WERI-Rb-1 (cell line): Measurements from ENCODE around the gene OST4.

ENCODE experiments used
- DNase-seq: peaks from one replicate; pipeline ENCODE4 v3.0.0-alpha.2; 2020
- H3K27ac ChIP-seq: fragments of 250-450 bp; sonication (Bioruptor Pico); 2 replicates; pipeline ENCODE4 v1.5.1; 2020; ENCODE audit warnings: mild to moderate bottlenecking, moderate library complexity
- H3K27me3 ChIP-seq: fragments of 250-450 bp; sonication (Bioruptor Pico); 2 replicates; pipeline ENCODE4 v1.5.1; 2021; ENCODE audit warnings: mild to moderate bottlenecking, low read depth, moderate library complexity; ENCODE audit not compliant: insufficient read depth, severe bottlenecking
- H3K36me3 ChIP-seq: fragments of 250-450 bp; sonication (Bioruptor Pico); 2 replicates; pipeline ENCODE4 v1.5.1; 2020; ENCODE audit warnings: mild to moderate bottlenecking, moderate library complexity
- H3K4me3 ChIP-seq: 2 replicates; pipeline ENCODE4 v1.5.1; 2011; ENCODE audit warnings: low read depth, mild to moderate bottlenecking, control low read depth, low read length
- H3K9me3 ChIP-seq: fragments of 250-450 bp; sonication (Bioruptor Pico); 2 replicates; pipeline ENCODE4 v1.5.1; 2021; ENCODE audit warnings: mild to moderate bottlenecking, moderate library complexity; ENCODE audit not compliant: severe bottlenecking
- CTCF ChIP-seq: IDR thresholded peaks from 2 replicates; pipeline ENCODE4 v1.5.1; 2011; ENCODE audit warnings: low read depth, mild to moderate bottlenecking, control low read depth, inconsistent platforms, low read length

Gene OST4

DNA sequence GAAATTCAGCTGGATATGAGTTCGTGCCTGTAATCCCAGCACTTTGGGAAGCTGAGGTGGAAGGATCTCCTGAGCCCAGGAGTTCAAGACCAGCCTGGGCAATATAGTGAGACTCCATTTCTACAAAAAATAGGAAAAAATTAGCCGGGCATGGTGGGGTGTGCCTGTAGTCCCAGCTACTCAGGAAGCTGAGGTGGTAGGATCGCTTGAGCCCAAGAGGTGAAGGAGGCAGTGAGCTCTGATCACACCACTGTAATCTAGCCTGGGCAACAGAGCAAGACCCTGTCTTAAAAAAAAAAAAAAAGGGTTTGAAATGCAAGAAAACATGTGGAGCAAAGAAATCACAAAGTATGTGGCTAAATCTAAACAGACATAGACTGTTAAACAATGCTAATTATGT lies 37.6 kb upstream of the OST4 start:
- no peaks in the 10 kb centered on the region for H3K27me3 ChIP-seq
- H3K36me3 ChIP-seq, result no peaks in the 10 kb centered on the region
- no peak overlapping the region for H3K4me3 ChIP-seq
- no peak for TF ChIP-seq CTCF
- no peak overlapping the region for H3K27ac ChIP-seq
- H3K9me3 ChIP-seq, result no peaks in the 10 kb centered on the region
- DNase-seq, result no peak

DNA sequence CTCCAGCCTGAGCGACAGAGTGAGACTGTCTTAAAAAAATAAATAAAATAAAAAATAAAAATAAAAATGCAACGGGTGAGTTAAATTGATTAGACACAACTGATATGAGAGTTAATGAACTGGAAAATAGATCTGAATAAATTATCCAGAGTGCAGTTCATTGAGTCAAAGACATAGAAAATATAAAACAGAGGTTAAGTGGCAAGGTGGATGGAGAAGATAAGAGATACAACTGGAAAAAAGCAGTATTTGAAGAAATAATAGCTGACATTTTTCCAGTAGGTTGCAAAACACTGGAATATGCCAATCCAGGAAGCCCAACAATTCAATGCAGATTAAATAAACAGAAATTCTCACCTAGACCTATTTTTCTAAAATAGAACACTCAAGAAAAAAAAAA lies 36.8 kb upstream of the OST4 start:
- H3K36me3 ChIP-seq, result no peaks in the 10 kb centered on the region
- TF ChIP-seq CTCF, result no peak

GRCh38 chr2:27105981-27106380 lies 34.5 kb upstream of the OST4 start:
- H3K36me3 ChIP-seq, result no peaks in the 10 kb centered on the region
- DNase-seq, result no peak
- H3K4me3 ChIP-seq, result no peak overlapping the region
- no peaks in the 10 kb centered on the region for H3K9me3 ChIP-seq
- H3K27me3 ChIP-seq, result no peaks in the 10 kb centered on the region
- TF ChIP-seq CTCF, result no peak
- no peak overlapping the region for H3K27ac ChIP-seq

More for the DNA sequence above, 36.8 kb upstream of the OST4 start:
- DNase-seq, result no peak
- Histone ChIP-seq H3K27ac (no peak overlapping the region), H3K4me3 (no peak overlapping the region), H3K9me3 (no peaks in the 10 kb centered on the region), H3K27me3 (no peaks in the 10 kb centered on the region)

DNA sequence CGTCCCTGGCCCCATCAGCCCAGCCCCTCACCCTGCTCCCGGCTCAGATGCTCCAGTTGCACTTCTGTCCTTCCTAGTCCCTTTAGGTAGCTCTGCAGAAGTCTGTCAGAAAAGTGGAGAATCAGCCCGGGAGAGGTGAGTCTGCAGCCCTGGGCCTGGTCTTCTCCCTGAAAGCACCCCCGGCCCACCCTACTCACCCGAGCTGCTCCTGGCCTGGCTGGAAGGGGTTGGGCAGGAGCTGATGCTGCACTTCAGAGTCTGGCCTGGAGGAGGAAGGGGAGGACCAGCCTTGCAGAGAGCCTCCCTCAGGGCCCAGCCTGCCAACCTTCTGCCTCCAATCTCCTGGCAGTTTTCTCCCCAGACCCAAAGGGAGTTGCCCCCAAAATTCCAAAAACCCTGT lies 30.9 kb upstream of the OST4 start:
- no peak for DNase-seq
- no peak overlapping the region for H3K4me3 ChIP-seq

GRCh38 chr2:27100036-27100435 lies 28.6 kb upstream of the OST4 start:
- Histone ChIP-seq H3K36me3 (no peaks in the 10 kb centered on the region), H3K27ac (no peak overlapping the region), H3K9me3 (no peaks in the 10 kb centered on the region), H3K4me3 (no peak overlapping the region), H3K27me3 (no peaks in the 10 kb centered on the region)
- no peak for DNase-seq
- TF ChIP-seq CTCF, result peak; percentile 25; the same call in 1 of the 2 replicates

More for the DNA sequence above, 30.9 kb upstream of the OST4 start:
- no peaks in the 10 kb centered on the region for H3K36me3 ChIP-seq
- peak; percentile 28; the same call in 1 of the 2 replicates for TF ChIP-seq CTCF
- no peaks in the 10 kb centered on the region for H3K9me3 ChIP-seq
- no peak overlapping the region for H3K27ac ChIP-seq
- no peaks in the 10 kb centered on the region for H3K27me3 ChIP-seq

DNA sequence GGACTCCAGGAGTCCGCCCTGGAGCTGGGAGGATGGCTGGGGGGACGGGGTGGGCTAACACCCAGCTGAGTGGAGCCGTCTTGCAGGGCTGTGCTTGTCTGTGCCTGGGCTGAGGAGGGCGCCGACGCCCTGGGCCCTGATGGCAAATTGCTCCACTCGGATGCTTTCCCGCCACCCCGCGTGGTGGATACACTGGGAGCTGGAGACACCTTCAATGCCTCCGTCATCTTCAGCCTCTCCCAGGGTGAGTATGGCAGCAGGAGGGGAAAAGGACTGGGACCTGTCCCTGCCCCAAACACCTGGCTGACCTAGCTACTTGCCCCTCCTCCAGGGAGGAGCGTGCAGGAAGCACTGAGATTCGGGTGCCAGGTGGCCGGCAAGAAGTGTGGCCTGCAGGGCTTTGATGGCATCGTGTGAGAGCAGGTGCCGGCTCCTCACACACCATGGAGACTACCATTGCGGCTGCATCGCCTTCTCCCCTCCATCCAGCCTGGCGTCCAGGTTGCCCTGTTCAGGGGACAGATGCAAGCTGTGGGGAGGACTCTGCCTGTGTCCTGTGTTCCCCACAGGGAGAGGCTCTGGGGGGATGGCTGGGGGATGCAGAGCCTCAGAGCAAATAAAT lies 28.0 kb upstream of the OST4 start:
- no peak for TF ChIP-seq CTCF
- no peak for DNase-seq
- H3K9me3 ChIP-seq, result no peaks in the 10 kb centered on the region
- no peaks in the 10 kb centered on the region for H3K36me3 ChIP-seq
- H3K27me3 ChIP-seq, result no peaks in the 10 kb centered on the region
- no peak overlapping the region for H3K27ac ChIP-seq
- no peak overlapping the region for H3K4me3 ChIP-seq
